OCI-LY7 (cell line): Measurements from ENCODE around the gene SNRNP48. TPM values are rescaled to one million over a fixed set of nuclear protein-coding genes. Genes with fewer than 3 reads are reported as not detected.

ENCODE experiments used
- BruUV-seq: library from RNA; stranded (reverse); fragments of 400-500 nt; replicated peaks from 2 replicates; lab custom pipeline; 2021; lab: Mats Ljungman, UMichigan
- CTCF ChIA-PET: fragments of 300-600 bp; sonication (Branson Sonifier 250); formaldehyde crosslinking; loops from one replicate; lab custom pipeline; 2022; ENCODE audit warnings: antibody characterized with exemption; ENCODE audit not compliant: unreplicated experiment; lab: Charles Lee
- POLR2A ChIA-PET: fragments of 300-600 bp; sonication (Branson Sonifier 250); formaldehyde crosslinking; loops from one replicate; lab custom pipeline; 2022; ENCODE audit warnings: antibody characterized with exemption; lab: Charles Lee
- DNase-seq: peaks from one replicate; pipeline ENCODE4 v3.0.0-alpha.2; 2015; ENCODE audit warnings: low spot score
- H2AFZ ChIP-seq: fragments of 200-600 bp; sonication (generic), shearing (Covaris generic); 2 replicates; pipeline ENCODE4 v1.6.1; 2014; ENCODE audit warnings: mild to moderate bottlenecking, antibody characterized with exemption, low read length, moderate library complexity
- H3K27ac ChIP-seq: fragments of 200-600 bp; sonication (generic); 2 replicates; pipeline ENCODE4 v1.5.1; 2014; ENCODE audit warnings: mixed run types, low read depth, mild to moderate bottlenecking, moderate library complexity, low read length, inconsistent platforms; ENCODE audit not compliant: poor library complexity, severe bottlenecking
- H3K36me3 ChIP-seq: fragments of 200-600 bp; sonication (generic); 2 replicates; pipeline ENCODE4 v1.6.1; 2014; ENCODE audit warnings: mild to moderate bottlenecking, antibody characterized with exemption, low read length, moderate library complexity, mixed read lengths; ENCODE audit not compliant: insufficient read depth
- H3K4me1 ChIP-seq: fragments of 200-600 bp; sonication (generic); 2 replicates; pipeline ENCODE4 v1.5.1; 2014; ENCODE audit warnings: mild to moderate bottlenecking, low read length; ENCODE audit not compliant: insufficient read depth, poor library complexity, severe bottlenecking
- H3K4me2 ChIP-seq: fragments of 200-600 bp; sonication (generic); 2 replicates; pipeline ENCODE4 v1.6.1; 2014; ENCODE audit warnings: mild to moderate bottlenecking, low read length
- H3K4me3 ChIP-seq: fragments of 200-600 bp; sonication (generic); 2 replicates; pipeline ENCODE4 v1.5.1; 2014; ENCODE audit warnings: mild to moderate bottlenecking, low read depth, low read length; ENCODE audit not compliant: poor library complexity, severe bottlenecking
- H3K79me2 ChIP-seq: fragments of 200-600 bp; sonication (generic); 2 replicates; pipeline ENCODE4 v1.6.1; 2016; ENCODE audit warnings: low read depth, mild to moderate bottlenecking, low read length, moderate library complexity, mixed read lengths; ENCODE audit not compliant: insufficient read depth
- H3K9me2 ChIP-seq: fragments of 200-600 bp; sonication (generic); 2 replicates; pipeline ENCODE4 v1.6.1; 2016; ENCODE audit warnings: mild to moderate bottlenecking, low read length, mixed read lengths; ENCODE audit not compliant: insufficient read depth
- H3K9me3 ChIP-seq: fragments of 200-600 bp; sonication (generic); 2 replicates; pipeline ENCODE4 v1.6.1; 2014; ENCODE audit warnings: mild to moderate bottlenecking, mixed run types, low read length, mixed read lengths
- H4K20me1 ChIP-seq: fragments of 200-600 bp; sonication (generic); 2 replicates; pipeline ENCODE4 v1.6.1; 2014; ENCODE audit warnings: mild to moderate bottlenecking, antibody characterized with exemption, low read length, moderate library complexity, mixed read lengths; ENCODE audit not compliant: insufficient read depth
- EZH2phosphoT487 ChIP-seq: fragments of 200-600 bp; sonication (generic); IDR thresholded peaks from 2 replicates; pipeline ENCODE4 v1.6.1; 2018; ENCODE audit warnings: low read depth, borderline replicate concordance, mild to moderate bottlenecking, mixed run types, antibody characterized with exemption, low read length, moderate library complexity, mixed read lengths
- intact Hi-C: fragments of 100-400 bp; cut with micrococcal nuclease; formaldehyde crosslinking; loops from one replicate; pipeline ENCODE4 v1.10.0; 2022; ENCODE audit not compliant: unreplicated experiment
- total RNA-seq, 2 experiments: library from RNA; depleted of rRNA in 1 of 2; stranded (reverse); fragments of >200 nt in 1 of 2; shearing (Covaris generic) in 1 of 2; gene quantifications; 2 replicates each; pipeline ENCODE4 v1.2.3, GENCODE V29; 2014 to 2022
- TF ChIP-seq, protein P1 (sequence below): fragments of 200-600 bp; sonication (generic); conservative IDR thresholded peaks from 2 replicates; pipeline ENCODE4 v1.5.1; 2014; ENCODE audit warnings: mild to moderate bottlenecking, antibody characterized with exemption, low read length, moderate library complexity, mixed read lengths

The SNRNP48 gene
- total RNA-seq, 2 experiments from 2014 or later, result 24.1 to 30.2 TPM

DNA sequence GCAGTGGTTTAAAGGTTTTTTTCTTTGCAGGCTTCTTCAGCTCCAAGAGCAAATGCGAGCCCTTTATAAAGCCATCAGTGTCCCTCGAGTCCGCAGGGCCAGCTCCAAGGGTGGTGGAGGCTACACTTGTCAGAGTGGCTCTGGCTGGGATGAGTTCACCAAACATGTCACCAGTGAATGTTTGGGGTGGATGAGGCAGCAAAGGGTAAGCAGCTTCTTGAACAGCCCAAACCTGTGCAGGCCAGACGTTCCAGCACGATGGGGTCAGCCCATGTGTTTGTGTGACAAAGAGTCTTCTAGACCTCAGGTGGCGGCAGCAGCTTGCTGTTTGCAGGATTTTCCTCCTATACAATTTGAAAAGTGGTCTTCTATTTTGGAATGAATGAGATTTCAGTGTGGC, 30.8 kb upstream of the SNRNP48 start:
- ChIA-PET CTCF (no interaction called here), POLR2A (no interaction called here)
- no peak for TF ChIP-seq EZH2phosphoT487
- TF ChIP-seq, protein P1, sequence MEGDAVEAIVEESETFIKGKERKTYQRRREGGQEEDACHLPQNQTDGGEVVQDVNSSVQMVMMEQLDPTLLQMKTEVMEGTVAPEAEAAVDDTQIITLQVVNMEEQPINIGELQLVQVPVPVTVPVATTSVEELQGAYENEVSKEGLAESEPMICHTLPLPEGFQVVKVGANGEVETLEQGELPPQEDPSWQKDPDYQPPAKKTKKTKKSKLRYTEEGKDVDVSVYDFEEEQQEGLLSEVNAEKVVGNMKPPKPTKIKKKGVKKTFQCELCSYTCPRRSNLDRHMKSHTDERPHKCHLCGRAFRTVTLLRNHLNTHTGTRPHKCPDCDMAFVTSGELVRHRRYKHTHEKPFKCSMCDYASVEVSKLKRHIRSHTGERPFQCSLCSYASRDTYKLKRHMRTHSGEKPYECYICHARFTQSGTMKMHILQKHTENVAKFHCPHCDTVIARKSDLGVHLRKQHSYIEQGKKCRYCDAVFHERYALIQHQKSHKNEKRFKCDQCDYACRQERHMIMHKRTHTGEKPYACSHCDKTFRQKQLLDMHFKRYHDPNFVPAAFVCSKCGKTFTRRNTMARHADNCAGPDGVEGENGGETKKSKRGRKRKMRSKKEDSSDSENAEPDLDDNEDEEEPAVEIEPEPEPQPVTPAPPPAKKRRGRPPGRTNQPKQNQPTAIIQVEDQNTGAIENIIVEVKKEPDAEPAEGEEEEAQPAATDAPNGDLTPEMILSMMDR, result no peak
- Histone ChIP-seq H3K4me3 (no peak overlapping the region), H3K36me3 (no peaks in the 10 kb centered on the region), H3K9me2 (no peaks in the 10 kb centered on the region), H3K4me1 (no peaks in the 10 kb centered on the region), H3K79me2 (no peaks in the 10 kb centered on the region), H3K27ac (no peak overlapping the region), H3K9me3 (no peaks in the 10 kb centered on the region), H3K4me2 (no peak overlapping the region), H2AFZ (no peak overlapping the region), H4K20me1 (no peaks in the 10 kb centered on the region)
- DNase-seq, result no peak
- intact Hi-C loops, result no loop called here
- no TSS peak for BruUV-seq

DNA sequence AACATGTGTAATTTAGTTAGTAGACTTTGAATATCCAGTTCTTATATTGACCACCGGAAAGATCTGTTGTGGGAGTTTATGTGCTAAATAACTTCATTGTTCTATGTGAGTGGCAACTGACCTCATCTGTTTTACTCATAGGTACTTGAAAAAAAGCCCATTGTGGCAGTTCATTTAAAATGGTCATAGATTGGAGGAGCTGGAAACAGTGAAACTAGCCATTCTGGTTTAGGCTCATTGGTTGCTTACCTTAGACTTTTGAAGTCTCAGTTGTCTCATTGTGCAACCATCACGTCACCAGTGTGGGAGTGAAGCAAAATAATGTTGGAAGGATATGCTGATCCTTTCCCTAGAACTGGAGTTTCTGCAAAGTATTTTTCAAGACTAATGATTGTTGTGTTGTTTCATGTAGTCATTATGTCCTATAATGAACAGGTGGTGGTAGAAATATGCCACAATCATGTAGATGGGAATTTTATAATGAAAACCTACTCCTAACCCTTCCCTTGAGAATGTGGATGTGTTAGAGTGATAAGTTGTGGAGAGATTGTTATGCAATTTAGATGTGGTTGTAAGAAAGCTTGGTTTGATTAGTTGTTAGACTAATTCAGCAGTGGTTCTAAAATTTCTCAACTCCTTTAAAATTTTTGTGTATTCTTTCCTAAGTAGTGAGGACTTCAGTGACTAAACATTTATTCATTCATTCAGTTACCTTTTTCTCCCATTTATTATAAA, 30.2 kb upstream of the SNRNP48 start:
- no peak overlapping the region for H3K4me2 ChIP-seq
- no peak overlapping the region for H2AFZ ChIP-seq
- no TSS peak for BruUV-seq
- TF ChIP-seq, protein P1, result no peak
- TF ChIP-seq EZH2phosphoT487, result no peak
- intact Hi-C loops, result no loop called here
- H3K4me3 ChIP-seq, result no peak overlapping the region
- H4K20me1 ChIP-seq, result no peaks in the 10 kb centered on the region
- POLR2A ChIA-PET, result interaction anchor here (0.7 kb wide), 1 partner anchor 97 kb away, joined by 3 read pairs; no protein-coding TSS in a partner anchor
- no peaks in the 10 kb centered on the region for H3K4me1 ChIP-seq
- H3K79me2 ChIP-seq, result no peaks in the 10 kb centered on the region
- no peak for DNase-seq
- H3K36me3 ChIP-seq, result no peaks in the 10 kb centered on the region
- no peaks in the 10 kb centered on the region for H3K9me2 ChIP-seq
- H3K9me3 ChIP-seq, result no peaks in the 10 kb centered on the region
- CTCF ChIA-PET, result interaction anchor here (0.6 kb wide), 1 partner anchor 94 kb away, joined by 3 read pairs; no protein-coding TSS in a partner anchor
- no peak overlapping the region for H3K27ac ChIP-seq

DNA sequence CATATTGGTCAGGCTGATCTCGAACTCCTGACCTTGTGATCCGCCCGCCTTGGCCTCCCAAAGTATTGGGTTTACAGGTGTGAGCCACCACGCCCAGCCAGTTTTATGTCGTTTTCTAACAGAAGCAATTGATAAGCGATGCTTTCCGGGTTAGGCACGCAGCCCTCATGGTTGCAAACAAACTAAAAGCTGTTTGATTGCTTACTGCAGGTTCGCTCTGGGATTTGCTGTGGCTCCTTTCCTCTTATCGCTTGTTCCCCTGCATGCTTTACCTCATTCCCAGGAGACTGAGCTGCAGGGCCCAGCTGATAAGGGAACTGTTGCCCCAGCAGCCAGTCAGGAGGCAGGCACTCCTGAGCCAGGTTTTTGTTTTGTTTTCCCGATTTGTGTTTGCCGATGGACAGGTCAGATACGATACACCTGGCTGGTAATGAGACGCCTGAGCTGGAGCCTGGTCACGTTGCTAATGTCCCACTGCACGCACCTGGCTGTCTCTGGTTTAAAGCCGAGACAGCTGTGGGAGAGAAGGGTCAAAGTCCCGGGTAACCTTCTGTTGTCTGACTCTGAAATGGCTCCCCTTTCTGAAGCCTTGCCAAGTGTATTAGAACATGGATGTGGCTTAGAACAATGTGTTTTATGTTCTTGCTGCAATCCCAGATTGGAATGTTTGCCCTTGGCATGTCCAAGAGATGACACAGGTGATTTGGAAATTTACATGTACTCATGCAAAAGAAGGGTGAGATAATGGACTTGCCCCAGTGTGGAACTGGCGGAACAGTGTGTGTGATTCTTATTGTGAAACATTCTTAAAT, 28.6 kb upstream of the SNRNP48 start:
- no peaks in the 10 kb centered on the region for H3K4me1 ChIP-seq
- DNase-seq, result no peak
- BruUV-seq, result no TSS peak
- POLR2A ChIA-PET, result no interaction called here
- no peak for TF ChIP-seq EZH2phosphoT487
- TF ChIP-seq, protein P1, result no peak
- no peak overlapping the region for H3K27ac ChIP-seq
- no peaks in the 10 kb centered on the region for H3K9me2 ChIP-seq
- H4K20me1 ChIP-seq, result no peaks in the 10 kb centered on the region
- CTCF ChIA-PET, result no interaction called here
- H3K36me3 ChIP-seq, result no peaks in the 10 kb centered on the region
- H2AFZ ChIP-seq, result no peak overlapping the region
- no peaks in the 10 kb centered on the region for H3K79me2 ChIP-seq
- H3K4me3 ChIP-seq, result no peak overlapping the region
- no peaks in the 10 kb centered on the region for H3K9me3 ChIP-seq
- intact Hi-C loops, result no loop called here
- no peak overlapping the region for H3K4me2 ChIP-seq
